Liver (tissue), 9 donors: ENCODE data around the gene PIWIL1. TPM values are rescaled to one million over a fixed set of nuclear protein-coding genes. Genes with fewer than 3 reads are reported as not detected.

Experiments
- DNase-seq: peaks from one replicate; pipeline ENCODE4 v3.0.0-alpha.2; 2017; ENCODE audit warnings: low spot score
- H3K27ac ChIP-seq, 2 donors: one replicate each; pipeline ENCODE4 v1.7.0; 2013; ENCODE audit warnings: inconsistent platforms in 2 of 2, low read length in 2 of 2, control low read depth in 1 of 2, low read depth in 1 of 2, mild to moderate bottlenecking in 1 of 2
- H3K27me3 ChIP-seq, 4 donors: one replicate each; pipeline versions ENCODE4 v1.6.1 to v1.7.0; 2013; ENCODE audit warnings: low read length in 3 of 4, inconsistent platforms in 1 of 4, mild to moderate bottlenecking in 1 of 4, moderate library complexity in 1 of 4; ENCODE audit not compliant: control insufficient read depth in 4 of 4, insufficient read depth in 4 of 4
- H3K36me3 ChIP-seq, 4 donors: one replicate each; pipeline versions ENCODE4 v1.6.1 to v1.7.0; 2013; ENCODE audit warnings: low read length in 3 of 4, mild to moderate bottlenecking in 3 of 4, low read depth in 1 of 4, moderate library complexity in 1 of 4; ENCODE audit not compliant: control insufficient read depth in 4 of 4, insufficient read depth in 3 of 4
- H3K4me1 ChIP-seq, 4 donors: one replicate each; pipeline versions ENCODE4 v1.6.1 to v1.7.0; 2013; ENCODE audit warnings: low read length in 3 of 4, mild to moderate bottlenecking in 3 of 4, moderate library complexity in 1 of 4; ENCODE audit not compliant: control insufficient read depth in 4 of 4, insufficient read depth in 4 of 4
- H3K4me3 ChIP-seq, 3 donors: one replicate each; pipeline versions ENCODE4 v1.6.1 to v1.7.0; 2013; ENCODE audit warnings: low read length in 3 of 3, control low read depth in 1 of 3, low read depth in 1 of 3, mild to moderate bottlenecking in 1 of 3
- H3K9ac ChIP-seq, 2 donors: one replicate each; pipeline ENCODE4 v1.7.0; 2013; ENCODE audit warnings: low read length in 2 of 2, mild to moderate bottlenecking in 2 of 2, moderate library complexity in 2 of 2, control low read depth in 1 of 2, low read depth in 1 of 2
- H3K9me3 ChIP-seq, 4 donors: one replicate each; pipeline versions ENCODE4 v1.6.1 to v1.7.0; 2013; ENCODE audit warnings: low read length in 3 of 4; ENCODE audit not compliant: control insufficient read depth in 4 of 4
- EGR1 ChIP-seq, 2 donors: IDR thresholded peaks; 2 replicates each; pipeline ENCODE4 v1.6.1; 2016 to 2018; ENCODE audit warnings: antibody characterized with exemption in 2 of 2, low read depth in 2 of 2
- FOXA1 ChIP-seq: IDR thresholded peaks from 2 replicates; pipeline ENCODE4 v1.6.1; 2016; ENCODE audit warnings: antibody characterized with exemption
- FOXA2 ChIP-seq: IDR thresholded peaks from 2 replicates; pipeline ENCODE4 v1.6.1; 2016; ENCODE audit warnings: antibody characterized with exemption
- GABPA ChIP-seq, 2 donors: IDR thresholded peaks in 1 of 2; conservative IDR thresholded peaks in 1 of 2; 2 replicates each; pipeline ENCODE4 v1.6.1; 2016; ENCODE audit warnings: antibody characterized with exemption in 2 of 2, mild to moderate bottlenecking in 1 of 2, moderate library complexity in 1 of 2
- HNF4A ChIP-seq, 2 donors: conservative IDR thresholded peaks; 2 replicates each; pipeline ENCODE4 v1.6.1; 2016; ENCODE audit warnings: antibody characterized with exemption in 2 of 2, mild to moderate bottlenecking in 2 of 2
- HNF4G ChIP-seq: IDR thresholded peaks from 2 replicates; pipeline ENCODE4 v1.6.1; 2016; ENCODE audit warnings: antibody characterized with exemption
- JUND ChIP-seq, 2 donors: IDR thresholded peaks; 2 replicates each; pipeline ENCODE4 v1.6.1; 2016; ENCODE audit warnings: antibody characterized with exemption in 2 of 2
- NR2F2 ChIP-seq: IDR thresholded peaks from 2 replicates; pipeline ENCODE4 v1.6.1; 2016; ENCODE audit warnings: antibody characterized with exemption
- RAD21 ChIP-seq, 2 donors: IDR thresholded peaks; 2 replicates each; pipeline ENCODE4 v1.6.1; 2016; ENCODE audit warnings: antibody characterized with exemption in 2 of 2, mild to moderate bottlenecking in 2 of 2
- RXRA ChIP-seq, 2 donors: IDR thresholded peaks; 2 replicates each; pipeline ENCODE4 v1.6.1; 2017 to 2018; ENCODE audit warnings: antibody characterized with exemption in 2 of 2, mild to moderate bottlenecking in 1 of 2
- SP1 ChIP-seq: IDR thresholded peaks from 2 replicates; pipeline ENCODE4 v1.6.1; 2018; ENCODE audit warnings: antibody characterized with exemption, mild to moderate bottlenecking
- TAF1 ChIP-seq: conservative IDR thresholded peaks from 2 replicates; pipeline ENCODE4 v1.6.1; 2016; ENCODE audit warnings: antibody characterized with exemption, mild to moderate bottlenecking
- YY1 ChIP-seq: IDR thresholded peaks from 2 replicates; pipeline ENCODE4 v1.6.1; 2016; ENCODE audit warnings: antibody characterized with exemption, mild to moderate bottlenecking
- WGBS: extraction: QIAGEN DNeasy Blood & Tissue Kit; methylation state at CpG from one replicate; pipeline ENCODE4 v1.1.7; 2013; 5-methylcytosine and 5-hydroxymethylcytosine counted together
- polyA plus RNA-seq, 2 donors: library from polyadenylated mRNA; stranded (reverse) in 1 of 2; unstranded in 1 of 2; fragments of 200-250 nt in 1 of 2; fragments of >200 nt in 1 of 2; fragmentation: Nextera tagmentation in 1 of 2; extraction: Ambion mirVana in 1 of 2; gene quantifications; one replicate each; pipeline versions ENCODE4 v1.2.1 to v1.2.3, GENCODE V29; 2013 to 2015
- total RNA-seq, 2 donors: library from RNA; depleted of rRNA; stranded (reverse); fragments of >200 nt; gene quantifications; one replicate each; pipeline ENCODE4 v1.2.3, GENCODE V29; 2014
- TF ChIP-seq, protein P1 (sequence below): IDR thresholded peaks from 2 replicates; pipeline ENCODE4 v1.6.1; 2016; ENCODE audit warnings: antibody characterized with exemption
- TF ChIP-seq, protein P2 (sequence below): IDR thresholded peaks from 2 replicates; pipeline ENCODE4 v1.6.1; 2016; ENCODE audit warnings: antibody characterized with exemption
- TF ChIP-seq, protein P3 (sequence below): fragments of 150-350 bp; IDR thresholded peaks from 2 replicates; pipeline ENCODE4 v1.5.1; 2017; ENCODE audit warnings: improper control_type of control experiment, low read depth, low read length; ENCODE audit not compliant: missing input control
- TF ChIP-seq, protein P4 (sequence below): IDR thresholded peaks from 2 replicates; pipeline ENCODE4 v1.6.1; 2016; ENCODE audit warnings: antibody characterized with exemption
- TF ChIP-seq, protein P5 (sequence below): IDR thresholded peaks from 2 replicates; pipeline ENCODE4 v1.6.1; 2016; ENCODE audit warnings: antibody characterized with exemption, mild to moderate bottlenecking
- donor health status: healthy.
- donor health status: healthy.
- donor health status: healthy.
- donor health status: healthy.
- donor health status: healthy.

The PIWIL1 gene
- total and polyA plus RNA-seq, 4 donors = 0.01 TPM; not detected in 3

DNA sequence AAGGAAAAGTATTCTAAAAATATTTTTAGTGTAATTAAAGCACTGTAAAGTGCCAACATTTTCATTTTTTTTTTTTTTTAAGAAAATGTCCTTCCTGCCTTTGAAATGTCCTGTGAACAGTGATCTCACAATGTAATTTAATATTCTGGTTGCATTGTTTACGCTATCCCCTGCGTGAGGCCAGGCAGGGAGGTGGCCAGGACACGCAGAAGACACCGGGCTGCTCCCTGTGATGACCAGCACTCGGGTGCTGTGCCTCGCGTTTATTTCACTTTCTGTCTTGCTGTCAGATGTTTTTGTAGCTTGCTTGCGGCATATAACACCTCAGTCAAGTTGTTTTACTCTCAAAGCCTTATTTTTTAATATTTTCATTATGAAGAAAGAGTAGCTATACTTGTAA is 18.5 kb downstream of the PIWIL1 start:
- Histone ChIP-seq H3K27me3 (peaks cover 0 to 12% (median 3%) of the 10 kb centered on the region in 4 donors), H3K27ac (no peak overlapping the region), H3K9ac (no peak overlapping the region), H3K36me3 (no peaks in the 10 kb centered on the region), H3K4me3 (no peak overlapping the region), H3K4me1 (no peaks in the 10 kb centered on the region), H3K9me3 (no peaks in the 10 kb centered on the region)
- 66% methylated on average over 8 of the region's 8 CpGs for WGBS
- no peak for DNase-seq
- no peak for TF ChIP-seq RXRA (IDR thresholded peaks at IDR 0.05)
- TF ChIP-seq FOXA2 = no peak
- no peak for TF ChIP-seq HNF4G
- TF ChIP-seq EGR1 (IDR thresholded peaks at IDR 0.05; ENCODE audit: low read depth in 2 of 2) = no peak
- no peak for TF ChIP-seq TAF1
- no peak for TF ChIP-seq FOXA1
- no peak for TF ChIP-seq YY1
- TF ChIP-seq, protein P1, sequence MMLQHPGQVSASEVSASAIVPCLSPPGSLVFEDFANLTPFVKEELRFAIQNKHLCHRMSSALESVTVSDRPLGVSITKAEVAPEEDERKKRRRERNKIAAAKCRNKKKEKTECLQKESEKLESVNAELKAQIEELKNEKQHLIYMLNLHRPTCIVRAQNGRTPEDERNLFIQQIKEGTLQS = no peak
- TF ChIP-seq, protein P2, sequence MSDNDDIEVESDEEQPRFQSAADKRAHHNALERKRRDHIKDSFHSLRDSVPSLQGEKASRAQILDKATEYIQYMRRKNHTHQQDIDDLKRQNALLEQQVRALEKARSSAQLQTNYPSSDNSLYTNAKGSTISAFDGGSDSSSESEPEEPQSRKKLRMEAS = no peak
- TF ChIP-seq, protein P3, sequence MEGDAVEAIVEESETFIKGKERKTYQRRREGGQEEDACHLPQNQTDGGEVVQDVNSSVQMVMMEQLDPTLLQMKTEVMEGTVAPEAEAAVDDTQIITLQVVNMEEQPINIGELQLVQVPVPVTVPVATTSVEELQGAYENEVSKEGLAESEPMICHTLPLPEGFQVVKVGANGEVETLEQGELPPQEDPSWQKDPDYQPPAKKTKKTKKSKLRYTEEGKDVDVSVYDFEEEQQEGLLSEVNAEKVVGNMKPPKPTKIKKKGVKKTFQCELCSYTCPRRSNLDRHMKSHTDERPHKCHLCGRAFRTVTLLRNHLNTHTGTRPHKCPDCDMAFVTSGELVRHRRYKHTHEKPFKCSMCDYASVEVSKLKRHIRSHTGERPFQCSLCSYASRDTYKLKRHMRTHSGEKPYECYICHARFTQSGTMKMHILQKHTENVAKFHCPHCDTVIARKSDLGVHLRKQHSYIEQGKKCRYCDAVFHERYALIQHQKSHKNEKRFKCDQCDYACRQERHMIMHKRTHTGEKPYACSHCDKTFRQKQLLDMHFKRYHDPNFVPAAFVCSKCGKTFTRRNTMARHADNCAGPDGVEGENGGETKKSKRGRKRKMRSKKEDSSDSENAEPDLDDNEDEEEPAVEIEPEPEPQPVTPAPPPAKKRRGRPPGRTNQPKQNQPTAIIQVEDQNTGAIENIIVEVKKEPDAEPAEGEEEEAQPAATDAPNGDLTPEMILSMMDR = no peak
- TF ChIP-seq, protein P4, sequence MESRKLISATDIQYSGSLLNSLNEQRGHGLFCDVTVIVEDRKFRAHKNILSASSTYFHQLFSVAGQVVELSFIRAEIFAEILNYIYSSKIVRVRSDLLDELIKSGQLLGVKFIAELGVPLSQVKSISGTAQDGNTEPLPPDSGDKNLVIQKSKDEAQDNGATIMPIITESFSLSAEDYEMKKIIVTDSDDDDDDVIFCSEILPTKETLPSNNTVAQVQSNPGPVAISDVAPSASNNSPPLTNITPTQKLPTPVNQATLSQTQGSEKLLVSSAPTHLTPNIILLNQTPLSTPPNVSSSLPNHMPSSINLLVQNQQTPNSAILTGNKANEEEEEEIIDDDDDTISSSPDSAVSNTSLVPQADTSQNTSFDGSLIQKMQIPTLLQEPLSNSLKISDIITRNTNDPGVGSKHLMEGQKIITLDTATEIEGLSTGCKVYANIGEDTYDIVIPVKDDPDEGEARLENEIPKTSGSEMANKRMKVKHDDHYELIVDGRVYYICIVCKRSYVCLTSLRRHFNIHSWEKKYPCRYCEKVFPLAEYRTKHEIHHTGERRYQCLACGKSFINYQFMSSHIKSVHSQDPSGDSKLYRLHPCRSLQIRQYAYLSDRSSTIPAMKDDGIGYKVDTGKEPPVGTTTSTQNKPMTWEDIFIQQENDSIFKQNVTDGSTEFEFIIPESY = no peak
- TF ChIP-seq SP1 = no peak
- TF ChIP-seq JUND (IDR thresholded peaks at IDR 0.05) = no peak
- TF ChIP-seq RAD21 (IDR thresholded peaks at IDR 0.05) = no peak
- no peak for TF ChIP-seq HNF4A (conservative IDR thresholded peaks at IDR 0.05)
- TF ChIP-seq, protein P5, sequence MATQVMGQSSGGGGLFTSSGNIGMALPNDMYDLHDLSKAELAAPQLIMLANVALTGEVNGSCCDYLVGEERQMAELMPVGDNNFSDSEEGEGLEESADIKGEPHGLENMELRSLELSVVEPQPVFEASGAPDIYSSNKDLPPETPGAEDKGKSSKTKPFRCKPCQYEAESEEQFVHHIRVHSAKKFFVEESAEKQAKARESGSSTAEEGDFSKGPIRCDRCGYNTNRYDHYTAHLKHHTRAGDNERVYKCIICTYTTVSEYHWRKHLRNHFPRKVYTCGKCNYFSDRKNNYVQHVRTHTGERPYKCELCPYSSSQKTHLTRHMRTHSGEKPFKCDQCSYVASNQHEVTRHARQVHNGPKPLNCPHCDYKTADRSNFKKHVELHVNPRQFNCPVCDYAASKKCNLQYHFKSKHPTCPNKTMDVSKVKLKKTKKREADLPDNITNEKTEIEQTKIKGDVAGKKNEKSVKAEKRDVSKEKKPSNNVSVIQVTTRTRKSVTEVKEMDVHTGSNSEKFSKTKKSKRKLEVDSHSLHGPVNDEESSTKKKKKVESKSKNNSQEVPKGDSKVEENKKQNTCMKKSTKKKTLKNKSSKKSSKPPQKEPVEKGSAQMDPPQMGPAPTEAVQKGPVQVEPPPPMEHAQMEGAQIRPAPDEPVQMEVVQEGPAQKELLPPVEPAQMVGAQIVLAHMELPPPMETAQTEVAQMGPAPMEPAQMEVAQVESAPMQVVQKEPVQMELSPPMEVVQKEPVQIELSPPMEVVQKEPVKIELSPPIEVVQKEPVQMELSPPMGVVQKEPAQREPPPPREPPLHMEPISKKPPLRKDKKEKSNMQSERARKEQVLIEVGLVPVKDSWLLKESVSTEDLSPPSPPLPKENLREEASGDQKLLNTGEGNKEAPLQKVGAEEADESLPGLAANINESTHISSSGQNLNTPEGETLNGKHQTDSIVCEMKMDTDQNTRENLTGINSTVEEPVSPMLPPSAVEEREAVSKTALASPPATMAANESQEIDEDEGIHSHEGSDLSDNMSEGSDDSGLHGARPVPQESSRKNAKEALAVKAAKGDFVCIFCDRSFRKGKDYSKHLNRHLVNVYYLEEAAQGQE = no peak
- TF ChIP-seq GABPA (IDR thresholded peaks at IDR 0.05 in 1 of 2, conservative IDR thresholded peaks at IDR 0.05 in 1 of 2) = no peak
- no peak for TF ChIP-seq NR2F2
